H1 (cell line): ENCODE measurements around the gene SCO2. TPM values are rescaled to one million over a fixed set of nuclear protein-coding genes. Genes with fewer than 3 reads are reported as not detected.

Source experiments
- CTCF ChIA-PET: fragments of 300-600 bp; sonication (Branson Sonifier 250); formaldehyde crosslinking; loops from one replicate; lab custom pipeline; 2021; ENCODE audit not compliant: partially characterized antibody; lab: Charles Lee
- POLR2A ChIA-PET: fragments of 300-600 bp; sonication (Branson Sonifier 250); formaldehyde crosslinking; loops from one replicate; lab custom pipeline; 2021; ENCODE audit warnings: inconsistent platforms; ENCODE audit not compliant: partially characterized antibody; lab: Charles Lee
- DNase-seq, 2 experiments: peaks; one replicate each; pipeline versions ENCODE4 v3.0.0 to v3.0.0-alpha.2; 2010 to 2022; ENCODE audit warnings: low spot score in 2 of 2, low read depth in 1 of 2, mixed read lengths in 1 of 2
- FAIRE-seq: peaks from 2 replicates; lab custom pipeline; 2011; peaks lifted over from hg19 to GRCh38; lab: Jason Lieb, UNC
- H2AFZ ChIP-seq: 2 replicates; pipeline ENCODE4 v1.8.1; 2012; ENCODE audit warnings: low read length, inconsistent platforms
- H2AK5ac ChIP-seq: 2 replicates; pipeline ENCODE4 v1.6.1; 2013; ENCODE audit warnings: low read depth, low read length
- H2BK120ac ChIP-seq: replicated peaks from 2 replicates; pipeline ENCODE3; 2013; ENCODE audit warnings: low read depth, low read length, inconsistent platforms
- H2BK12ac ChIP-seq: 2 replicates; pipeline ENCODE4 v1.6.1; 2013; ENCODE audit warnings: low read depth, low read length
- H2BK15ac ChIP-seq: 2 replicates; pipeline ENCODE4 v1.6.1; 2013; ENCODE audit warnings: low read length
- H2BK20ac ChIP-seq: 2 replicates; pipeline ENCODE4 v1.6.1; 2013; ENCODE audit warnings: low read length
- H2BK5ac ChIP-seq: 2 replicates; pipeline ENCODE4 v1.6.1; 2013; ENCODE audit warnings: low read depth, low read length
- H3K14ac ChIP-seq: 2 replicates; pipeline ENCODE4 v1.6.1; 2013; ENCODE audit warnings: inconsistent platforms; ENCODE audit not compliant: insufficient read length
- H3K18ac ChIP-seq: 2 replicates; pipeline ENCODE4 v1.6.1; 2013; ENCODE audit warnings: low read length; ENCODE audit errors: extremely low read depth
- H3K23ac ChIP-seq: 2 replicates; pipeline ENCODE4 v1.6.1; 2013; ENCODE audit warnings: inconsistent platforms; ENCODE audit not compliant: insufficient read length
- H3K23me2 ChIP-seq: 2 replicates; pipeline ENCODE4 v1.6.1; 2013; ENCODE audit warnings: low read depth, low read length
- H3K27ac ChIP-seq: 2 replicates; pipeline ENCODE4 v1.6.1; 2011; ENCODE audit warnings: low read depth, low read length, inconsistent platforms
- H3K27me3 ChIP-seq, 4 experiments: replicated peaks in 1 of 4; 1 replicate in 1 of 4; 2 replicates in 3 of 4; pipeline versions ENCODE4 v1.6.1 to v1.8.1; 2011 to 2013; ENCODE audit warnings: low read length in 3 of 4, mild to moderate bottlenecking in 3 of 4, inconsistent platforms in 2 of 4, mixed read lengths in 2 of 4, moderate library complexity in 1 of 4; ENCODE audit not compliant: control insufficient read depth in 3 of 4, insufficient read depth in 3 of 4; ENCODE audit errors: extremely low read depth in 1 of 4
- H3K36me3 ChIP-seq, 4 experiments: 2 replicates each; pipeline versions ENCODE4 v1.6.1 to v1.8.1; 2011 to 2013; ENCODE audit warnings: mild to moderate bottlenecking in 4 of 4, low read length in 3 of 4, moderate library complexity in 2 of 4, control low read depth in 1 of 4, inconsistent platforms in 1 of 4; ENCODE audit not compliant: insufficient read depth in 4 of 4, control insufficient read depth in 2 of 4
- H3K4ac ChIP-seq: replicated peaks from 2 replicates; pipeline ENCODE3; 2013; ENCODE audit warnings: low read length, low read depth, mixed read lengths, inconsistent platforms; ENCODE audit not compliant: insufficient read length
- H3K4me1 ChIP-seq, 4 experiments: replicated peaks in 1 of 4; 1 replicate in 1 of 4; 2 replicates in 3 of 4; pipeline versions ENCODE4 v1.6.1 to v1.8.1; 2011 to 2013; ENCODE audit warnings: low read length in 3 of 4, inconsistent platforms in 2 of 4, mixed read lengths in 1 of 4; ENCODE audit not compliant: insufficient read depth in 4 of 4, control insufficient read depth in 3 of 4
- H3K4me2 ChIP-seq, 2 experiments: 2 replicates each; pipeline versions ENCODE4 v1.6.1 to v1.8.1; 2011 to 2013; ENCODE audit warnings: low read depth in 2 of 2, low read length in 2 of 2, control low read depth in 1 of 2, inconsistent platforms in 1 of 2, mild to moderate bottlenecking in 1 of 2; ENCODE audit not compliant: insufficient read depth in 1 of 2
- H3K4me3 ChIP-seq, 4 experiments: fragments of 200-600, 300-600 bp in 1 of 4; sonication (generic), shearing (Covaris generic), sonication (Bioruptor Twin) in 1 of 4; 2 replicates each; pipeline versions ENCODE4 v1.5.1 to v1.8.1; 2011 to 2016; ENCODE audit warnings: low read length in 4 of 4, low read depth in 3 of 4, control low read depth in 2 of 4, inconsistent platforms in 2 of 4, mild to moderate bottlenecking in 2 of 4, mixed read lengths in 1 of 4, moderate library complexity in 1 of 4; ENCODE audit not compliant: insufficient read depth in 2 of 4; ENCODE audit errors: extremely low read depth in 1 of 4
- H3K56ac ChIP-seq: replicated peaks from 2 replicates; pipeline ENCODE3; 2013; ENCODE audit warnings: low read depth, mild to moderate bottlenecking, mixed read lengths, low read length, inconsistent platforms; ENCODE audit not compliant: insufficient read length
- H3K79me1 ChIP-seq: 2 replicates; pipeline ENCODE4 v1.6.1; 2013; ENCODE audit warnings: low read depth, low read length, control low read depth
- H3K79me2 ChIP-seq, 2 experiments: 2 replicates each; pipeline versions ENCODE4 v1.6.1 to v1.8.1; 2012 to 2013; ENCODE audit warnings: low read length in 2 of 2, mild to moderate bottlenecking in 2 of 2, inconsistent platforms in 1 of 2; ENCODE audit not compliant: insufficient read depth in 2 of 2, control insufficient read depth in 1 of 2
- H3K9ac ChIP-seq, 4 experiments: replicated peaks in 1 of 4; 1 replicate in 1 of 4; 2 replicates in 3 of 4; pipeline versions ENCODE4 v1.6.1 to v1.8.1; 2011 to 2013; ENCODE audit warnings: low read depth in 3 of 4, low read length in 3 of 4, control low read depth in 2 of 4, mild to moderate bottlenecking in 2 of 4, moderate library complexity in 2 of 4, inconsistent platforms in 1 of 4; ENCODE audit errors: extremely low read depth in 1 of 4
- H3K9me3 ChIP-seq, 2 experiments: 2 replicates each; pipeline versions ENCODE4 v1.6.1 to v1.8.1; 2012 to 2013; ENCODE audit warnings: mild to moderate bottlenecking in 2 of 2, moderate library complexity in 2 of 2, control low read depth in 1 of 2, inconsistent platforms in 1 of 2, low read depth in 1 of 2, low read length in 1 of 2, mixed read lengths in 1 of 2; ENCODE audit not compliant: insufficient read depth in 2 of 2
- H4K20me1 ChIP-seq, 2 experiments: replicated peaks in 1 of 2; 2 replicates each; pipeline versions ENCODE3 to v1.8.1; 2011 to 2013; ENCODE audit warnings: inconsistent platforms in 2 of 2, low read length in 2 of 2, mild to moderate bottlenecking in 1 of 2; ENCODE audit not compliant: insufficient read depth in 2 of 2, control insufficient read depth in 1 of 2
- H4K5ac ChIP-seq: 2 replicates; pipeline ENCODE4 v1.6.1; 2013; ENCODE audit warnings: low read length, low read depth, mixed read lengths, inconsistent platforms; ENCODE audit not compliant: insufficient read length
- H4K8ac ChIP-seq: 2 replicates; pipeline ENCODE4 v1.8.0; 2013; ENCODE audit warnings: mild to moderate bottlenecking, moderate library complexity, low read length, inconsistent platforms; ENCODE audit not compliant: insufficient read depth; ENCODE audit errors: extremely low read depth
- H4K91ac ChIP-seq: replicated peaks from 2 replicates; pipeline ENCODE3; 2013; ENCODE audit warnings: low read length, mixed read lengths, inconsistent platforms; ENCODE audit not compliant: insufficient read length
- BRCA1 ChIP-seq: IDR thresholded peaks from 2 replicates; pipeline ENCODE4 v1.6.1; 2012; ENCODE audit warnings: low read depth, low read length, improper control_type of control experiment
- CBX8 ChIP-seq: fragments of 300-800, 300-1000 bp; sonication (generic); IDR thresholded peaks from 2 replicates; pipeline ENCODE4 v1.7.1; 2016; ENCODE audit warnings: low read depth, low read length, borderline replicate concordance
- CEBPB ChIP-seq: IDR thresholded peaks from 2 replicates; pipeline ENCODE4 v1.6.1; 2012; ENCODE audit warnings: low read depth, low read length
- EZH2 ChIP-seq: fragments of 200-600 bp; sonication (generic); IDR thresholded peaks from 2 replicates; pipeline ENCODE4 v1.7.1; 2012; ENCODE audit warnings: low read depth, mild to moderate bottlenecking, moderate library complexity, low read length, inconsistent platforms; ENCODE audit not compliant: severe bottlenecking
- FOSL1 ChIP-seq: IDR thresholded peaks from 2 replicates; pipeline ENCODE4 v1.6.1; 2011; ENCODE audit warnings: mild to moderate bottlenecking, low read depth, low read length, moderate library complexity; ENCODE audit not compliant: insufficient read depth
- GABPA ChIP-seq: IDR thresholded peaks from 2 replicates; pipeline ENCODE4 v1.6.1; 2011; ENCODE audit warnings: mild to moderate bottlenecking, low read length, moderate library complexity, borderline replicate concordance; ENCODE audit not compliant: insufficient read depth
- JUND ChIP-seq: IDR thresholded peaks from 2 replicates; pipeline ENCODE4 v1.6.1; 2011; ENCODE audit warnings: mild to moderate bottlenecking, improper control_type of control experiment, low read length
- MAFK ChIP-seq: IDR thresholded peaks from 2 replicates; pipeline ENCODE4 v1.6.1; 2012; ENCODE audit warnings: low read depth, mild to moderate bottlenecking, improper control_type of control experiment, low read length
- SAP30 ChIP-seq: fragments of 300-600 bp; sonication (generic); IDR thresholded peaks from 2 replicates; pipeline ENCODE4 v1.7.1; 2012; ENCODE audit warnings: low read length, moderate library complexity, mild to moderate bottlenecking, inconsistent platforms; ENCODE audit not compliant: insufficient read depth, insufficient replicate concordance
- SIRT6 ChIP-seq: IDR thresholded peaks from one replicate; pipeline ENCODE4 v1.7.1; 2012; ENCODE audit warnings: low read length, inconsistent platforms
- SRF ChIP-seq: IDR thresholded peaks from 2 replicates; pipeline ENCODE4 v1.6.1; 2011; ENCODE audit warnings: mild to moderate bottlenecking, low read depth, low read length, moderate library complexity
- TEAD4 ChIP-seq: IDR thresholded peaks from 2 replicates; pipeline ENCODE4 v1.6.1; 2012; ENCODE audit warnings: low read depth, low read length, inconsistent platforms, mixed read lengths
- YY1 ChIP-seq: IDR thresholded peaks from 2 replicates; pipeline ENCODE4 v1.6.1; 2011; ENCODE audit warnings: low read depth, mild to moderate bottlenecking, low read length
- WGBS, 2 experiments: shearing (Covaris generic) in 1 of 2; methylation state at CpG; one replicate each; pipeline versions ENCODE4 v1.1.6 to v1.1.7; 2013 to 2015; ENCODE audit warnings: low lambda C conversion rate in 2 of 2, mixed read lengths in 2 of 2, inconsistent platforms in 1 of 2, low coverage in 1 of 2, missing lambda C conversion rate in 1 of 2; ENCODE audit not compliant: insufficient replicate concordance in 2 of 2, insufficient coverage in 1 of 2, insufficient read length in 1 of 2; ENCODE audit errors: extremely low coverage in 1 of 2, missing lambda C conversion rate in 1 of 2; 5-methylcytosine and 5-hydroxymethylcytosine counted together
- polyA plus RNA-seq, 7 experiments: library from polyadenylated mRNA; depleted of rRNA in 3 of 7; stranded (reverse) in 5 of 7; unstranded in 2 of 7; fragments of >200 nt in 5 of 7; fragments of 200-250 nt in 2 of 7; gene quantifications; 1 replicate in 5 of 7; 2 replicates in 1 of 7; 4 replicates in 1 of 7; pipeline versions ENCODE4 v1.2.1 to v1.2.3, GENCODE V29; 2011 to 2013; ENCODE audit warnings: missing spikeins in 2 of 7, mixed read lengths in 2 of 7
- total RNA-seq: library from RNA; stranded (reverse); fragmentation: NEBNext Ultra II Directional; extraction: Animal tissue kit (Norgen Biotek cat#: 25700); gene quantifications from 2 replicates; pipeline ENCODE4 v1.2.1, GENCODE V29; 2021

SCO2 gene
- total and polyA plus RNA-seq, 2 of the 8 experiments (the other 6 are each of a cell fraction or from before 2014, with no cell fraction given), result 2.0 TPM; not detected in 1

GRCh38 chr22:50570861-50571260 lies 45.5 kb upstream of the SCO2 start:
- FAIRE-seq, result no peak

More at GRCh38 chr22:50570861-50571260, 45.5 kb upstream of the SCO2 start:
- no peak overlapping the region for H2AFZ ChIP-seq
- no peak overlapping the region for H4K91ac ChIP-seq
- H4K20me1 ChIP-seq, result peaks cover 4 to 22% of the 10 kb centered on the region in 2 experiments
- no peak overlapping the region for H2BK120ac ChIP-seq
- no peak overlapping the region for H2BK15ac ChIP-seq
- H3K23ac ChIP-seq, result no peak overlapping the region
- no peaks in the 10 kb centered on the region for H3K27me3 ChIP-seq
- H3K4me1 ChIP-seq, result no peaks in the 10 kb centered on the region
- no peaks in the 10 kb centered on the region for H3K79me1 ChIP-seq
- no peak overlapping the region for H4K5ac ChIP-seq
- no peak overlapping the region for H3K9ac ChIP-seq
- H3K4me3 ChIP-seq, result no peak overlapping the region
- no peaks in the 10 kb centered on the region for H3K23me2 ChIP-seq
- H3K4ac ChIP-seq, result no peak overlapping the region
- no peak overlapping the region for H2BK20ac ChIP-seq
- no peak overlapping the region for H3K56ac ChIP-seq
- H2AK5ac ChIP-seq, result no peak overlapping the region
- no peak overlapping the region for H3K27ac ChIP-seq
- H3K4me2 ChIP-seq, result no peak overlapping the region
- no peak overlapping the region for H3K14ac ChIP-seq
- TF ChIP-seq GABPA (no peak), SIRT6 (no peak), BRCA1 (no peak), MAFK (no peak), SAP30 (no peak), EZH2 (no peak), FOSL1 (no peak), CBX8 (no peak), TEAD4 (no peak), JUND (no peak), YY1 (no peak), CEBPB (no peak), SRF (no peak)
- H3K79me2 ChIP-seq, result no peaks in the 10 kb centered on the region
- DNase-seq, result no peak
- H3K9me3 ChIP-seq, result no peaks in the 10 kb centered on the region
- no peak overlapping the region for H4K8ac ChIP-seq
- CTCF ChIA-PET, result interaction anchor here (0.6 to 2.3 kb wide), 3 partner anchors 125 to 160 kb away, joined by 3 to 7 read pairs (median 4); no protein-coding TSS in a partner anchor
- H3K36me3 ChIP-seq, result peaks cover 12 to 38% (median 29%) of the 10 kb centered on the region in 4 experiments; a peak in 7 of 8 replicates
- no peak overlapping the region for H2BK12ac ChIP-seq
- H2BK5ac ChIP-seq, result no peak overlapping the region
- H3K18ac ChIP-seq, result no peak overlapping the region
- 94% methylated on average over 12 of the region's 12 CpGs; no CpG with 5 or more reads in 1 of the 2 experiments for WGBS, 2 experiments
- POLR2A ChIA-PET, result interaction anchor here (2.5 to 3.1 kb wide), 2 partner anchors 8 to 11 kb away, joined by 8 to 10 read pairs; partner anchors contain the start of genes CHKB and CPT1B
